ENCODE results near the gene ZNF283.
"Not testable (repeated sequence)": the region's sequence is repeated elsewhere in the genome, so short reads cannot be mapped to it uniquely, and the experiment has no call there.

ZNF283 gene

GRCh38 chr19:43866923-43867322 lies 39.8 kb downstream of the ZNF283 start:
- not testable (repeated sequence) for DNase-seq

GRCh38 chr19:43872547-43873336 lies 45.6 kb downstream of the ZNF283 start:
- DNase-seq: no peak

- no peak for DNase-seq
These were observed 53.4 kb downstream of the ZNF283 start for GRCh38 chr19:43880483-43880882.

- DNase-seq: no peak
These were observed 56.7 kb downstream of the ZNF283 start, which contains the start of gene ZNF404 for GRCh38 chr19:43883864-43884263. Gene ZNF404, minus strand, starts transcription at chr19:43883964.

- DNase-seq: no peak
These were observed 68.7 kb downstream of the ZNF283 start for GRCh38 chr19:43895727-43896308.

Measured in NCI-H1048 (cell line).